HT-29 (cell line): ENCODE results near the gene RBM15B. TPM values are rescaled to one million over a fixed set of nuclear protein-coding genes. Genes with fewer than 3 reads are reported as not detected.

Experiments
- DNase-seq: peaks from one replicate; pipeline ENCODE4 v3.0.0-alpha.2; 2015; ENCODE audit warnings: low spot score
- total RNA-seq: library from RNA; depleted of rRNA; stranded (reverse); fragments of >200 nt; shearing (Covaris generic); gene quantifications from 2 replicates; pipeline ENCODE4 v1.2.3, GENCODE V29; 2014

Gene RBM15B
- total RNA-seq, 1 experiment from 2014 or later: 36.4 TPM

DNA sequence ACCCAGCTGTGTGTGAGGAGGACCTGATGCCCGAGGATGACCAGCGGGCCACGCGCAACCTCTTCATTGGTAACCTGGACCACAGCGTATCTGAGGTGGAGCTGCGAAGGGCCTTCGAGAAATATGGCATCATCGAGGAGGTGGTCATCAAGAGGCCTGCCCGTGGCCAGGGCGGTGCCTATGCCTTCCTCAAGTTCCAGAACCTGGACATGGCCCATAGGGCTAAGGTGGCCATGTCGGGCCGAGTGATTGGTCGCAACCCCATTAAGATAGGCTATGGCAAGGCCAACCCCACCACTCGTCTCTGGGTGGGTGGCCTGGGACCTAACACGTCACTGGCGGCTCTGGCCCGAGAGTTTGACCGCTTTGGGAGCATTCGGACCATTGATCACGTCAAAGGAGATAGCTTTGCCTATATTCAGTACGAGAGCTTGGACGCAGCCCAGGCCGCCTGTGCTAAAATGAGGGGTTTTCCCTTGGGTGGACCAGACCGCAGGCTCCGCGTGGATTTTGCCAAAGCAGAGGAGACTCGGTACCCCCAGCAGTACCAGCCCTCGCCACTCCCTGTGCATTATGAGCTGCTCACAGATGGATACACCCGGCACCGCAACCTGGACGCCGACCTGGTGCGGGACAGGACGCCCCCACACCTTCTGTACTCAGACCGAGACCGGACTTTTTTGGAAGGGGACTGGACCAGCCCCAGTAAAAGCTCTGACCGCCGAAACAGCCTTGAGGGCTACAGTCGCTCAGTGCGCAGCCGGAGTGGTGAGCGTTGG, 1.5 kb downstream of the RBM15B start:
- no peak for DNase-seq

DNA sequence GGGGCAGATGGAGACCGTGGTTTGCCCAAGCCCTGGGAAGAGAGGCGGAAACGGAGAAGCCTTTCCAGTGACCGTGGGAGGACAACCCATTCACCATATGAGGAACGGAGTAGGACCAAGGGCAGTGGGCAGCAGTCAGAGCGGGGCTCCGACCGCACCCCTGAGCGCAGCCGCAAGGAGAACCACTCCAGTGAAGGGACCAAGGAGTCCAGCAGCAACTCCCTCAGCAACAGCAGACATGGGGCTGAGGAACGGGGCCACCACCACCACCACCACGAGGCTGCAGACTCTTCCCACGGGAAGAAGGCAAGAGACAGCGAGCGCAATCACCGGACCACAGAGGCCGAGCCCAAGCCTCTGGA, 2.0 kb downstream of the RBM15B start:
- DNase-seq: no peak

DNA sequence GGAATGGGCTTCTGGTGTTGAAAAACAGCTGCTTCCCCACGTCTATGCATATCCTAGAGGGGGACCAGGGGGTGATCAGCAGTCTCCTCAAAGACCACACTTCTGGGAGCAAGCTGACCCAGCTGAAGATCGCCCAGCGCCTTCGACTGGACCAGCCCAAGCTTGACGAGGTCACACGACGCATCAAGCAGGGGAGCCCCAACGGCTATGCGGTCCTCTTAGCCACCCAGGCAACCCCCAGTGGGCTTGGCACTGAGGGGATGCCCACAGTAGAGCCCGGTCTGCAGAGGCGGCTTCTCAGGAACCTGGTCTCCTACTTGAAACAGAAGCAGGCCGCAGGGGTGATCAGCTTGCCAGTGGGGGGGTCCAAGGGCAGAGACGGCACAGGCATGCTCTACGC, 2.5 kb downstream of the RBM15B start:
- DNase-seq: no peak

- DNase-seq: no peak
Observed at GRCh38 chr3:51394541-51394940, 3.5 kb downstream of the RBM15B start.

DNA sequence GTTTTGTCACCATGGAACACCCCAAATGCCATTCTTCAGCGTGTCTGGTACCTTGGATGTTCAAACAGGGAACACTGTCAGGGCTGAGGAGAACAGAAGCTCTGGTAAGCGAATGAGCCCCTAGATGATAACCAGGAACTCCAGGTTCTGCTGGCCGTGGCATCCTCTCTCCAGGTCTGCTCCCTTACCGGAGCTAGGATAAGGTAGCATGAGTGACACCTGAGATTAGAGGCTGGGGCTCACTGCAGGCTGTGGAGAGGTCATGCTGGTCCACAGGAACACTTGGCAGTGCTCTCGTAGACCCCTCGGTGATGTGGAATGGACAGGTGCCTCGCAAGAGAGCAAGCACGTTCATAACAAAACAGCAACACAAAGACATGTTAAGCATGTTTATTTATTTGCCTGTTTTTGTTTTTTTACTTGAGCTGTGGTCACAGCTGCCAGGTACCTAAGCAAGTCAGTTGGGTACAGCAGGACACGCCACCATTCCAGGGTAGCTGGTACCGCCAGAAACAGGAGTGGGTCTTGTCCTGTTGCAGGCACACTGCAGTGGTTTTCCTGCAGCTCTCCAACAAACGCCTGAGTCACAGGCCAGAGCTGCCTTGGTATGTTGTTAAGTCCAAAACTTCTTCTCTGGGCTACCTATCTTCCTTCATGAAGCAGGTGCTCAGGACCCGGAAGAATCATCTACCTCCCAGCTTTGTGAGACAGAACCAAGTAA, 4.6 kb downstream of the RBM15B start:
- DNase-seq: no peak

DNA sequence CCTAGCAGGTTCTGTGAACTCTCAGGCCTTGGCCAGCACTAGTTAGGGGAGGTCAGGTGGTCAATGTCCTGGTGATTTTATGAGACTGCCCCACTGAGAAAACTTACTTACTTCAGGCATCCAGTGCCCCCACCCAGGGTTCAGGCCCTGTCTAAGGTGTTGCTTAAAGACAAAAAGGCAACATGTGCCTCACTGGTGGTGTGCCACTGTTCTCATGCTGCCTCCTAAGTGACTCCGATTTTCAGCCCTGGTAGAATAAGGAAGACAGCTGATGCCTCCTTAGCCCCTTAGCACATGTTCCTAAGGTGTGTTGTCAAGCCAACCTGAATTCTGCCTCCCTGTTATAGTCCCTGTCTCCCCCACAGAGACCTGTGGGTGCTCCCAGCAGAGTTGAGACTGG, 5.3 kb downstream of the RBM15B start:
- DNase-seq: no peak

DNA sequence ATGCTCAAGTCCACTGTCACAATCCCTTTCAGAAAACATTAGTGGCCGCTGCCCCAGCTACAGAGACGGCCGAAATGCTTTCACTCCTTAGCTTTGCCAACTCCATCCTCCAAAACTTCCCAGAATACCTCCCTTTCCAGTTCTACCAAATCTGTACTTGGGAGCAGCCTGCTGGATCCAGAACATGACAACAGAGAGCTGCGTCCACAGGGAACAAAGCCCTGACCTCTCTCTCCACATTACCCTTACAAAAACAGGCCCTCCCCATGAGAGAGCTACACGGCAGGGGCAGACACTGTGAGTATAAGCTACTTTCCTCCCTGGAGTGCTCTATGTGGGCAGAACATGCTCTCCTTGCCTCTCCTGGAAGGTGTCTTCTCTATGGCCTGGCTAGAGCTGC, 6.3 kb downstream of the RBM15B start:
- no peak for DNase-seq

GRCh38 chr3:51398595-51399310, 7.7 kb downstream of the RBM15B start:
- no peak for DNase-seq

GRCh38 chr3:51400166-51400565, 9.1 kb downstream of the RBM15B start:
- DNase-seq: no peak

DNA sequence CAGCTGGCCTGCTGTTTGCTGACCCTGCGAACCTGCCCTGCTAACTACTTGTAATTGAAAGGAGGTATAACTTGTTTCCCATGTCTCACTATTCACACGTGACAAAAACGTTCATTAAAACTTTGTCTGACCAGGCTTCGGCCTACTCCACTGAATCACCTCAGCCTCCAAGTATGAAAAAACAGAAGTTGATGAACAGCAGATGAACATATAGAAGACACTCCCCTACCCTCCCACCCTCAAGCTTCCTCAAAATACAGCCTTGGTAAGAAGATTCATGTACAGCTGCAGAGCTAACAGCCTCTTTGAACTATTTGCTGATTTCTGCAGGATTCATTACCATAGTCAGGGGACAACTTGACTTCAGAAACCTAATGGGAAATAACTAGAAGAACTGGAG, 10.7 kb downstream of the RBM15B start:
- DNase-seq: no peak

DNA sequence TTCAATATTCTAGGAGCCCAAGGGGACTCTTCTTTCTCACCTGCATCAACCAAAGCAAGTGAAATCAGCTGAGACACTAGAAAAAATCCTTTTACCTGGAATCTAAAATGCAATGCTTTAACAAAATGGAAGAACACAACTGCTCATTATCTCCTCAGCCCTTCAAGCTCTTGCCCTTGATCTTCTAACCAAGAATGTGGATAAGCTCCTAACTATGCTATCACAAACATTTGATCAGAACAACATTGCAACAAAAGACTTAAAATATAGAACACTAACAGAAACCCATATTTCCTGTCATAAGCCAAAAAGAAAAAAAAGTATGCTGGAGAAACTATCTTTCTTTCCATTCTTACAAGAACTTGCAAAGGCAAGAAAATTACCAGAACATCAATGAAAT, 12.6 kb downstream of the RBM15B start:
- no peak for DNase-seq

GRCh38 chr3:51408021-51408420, 16.9 kb downstream of the RBM15B start:
- DNase-seq: no peak

GRCh38 chr3:51408813-51409212, 17.7 kb downstream of the RBM15B start:
- DNase-seq: no peak

DNA sequence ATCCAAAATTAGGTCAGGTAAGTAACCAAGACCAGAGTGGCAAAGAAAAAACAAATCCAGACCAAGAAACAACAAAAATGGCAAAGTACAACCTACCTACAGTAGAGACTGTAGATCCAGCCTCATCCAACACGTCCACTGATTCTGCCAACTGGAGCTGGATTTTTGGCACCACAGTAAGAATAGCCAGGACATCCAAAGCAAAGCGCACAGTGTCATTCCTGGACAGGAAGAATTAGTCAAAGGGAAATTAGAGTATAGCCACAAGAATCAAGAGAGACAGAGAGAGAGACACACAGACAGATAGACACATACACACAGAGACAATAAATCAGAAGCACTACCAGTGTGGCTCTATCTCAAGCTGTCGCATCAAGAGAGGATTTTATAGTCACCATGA, 31.1 kb downstream of the RBM15B start:
- no peak for DNase-seq

DNA sequence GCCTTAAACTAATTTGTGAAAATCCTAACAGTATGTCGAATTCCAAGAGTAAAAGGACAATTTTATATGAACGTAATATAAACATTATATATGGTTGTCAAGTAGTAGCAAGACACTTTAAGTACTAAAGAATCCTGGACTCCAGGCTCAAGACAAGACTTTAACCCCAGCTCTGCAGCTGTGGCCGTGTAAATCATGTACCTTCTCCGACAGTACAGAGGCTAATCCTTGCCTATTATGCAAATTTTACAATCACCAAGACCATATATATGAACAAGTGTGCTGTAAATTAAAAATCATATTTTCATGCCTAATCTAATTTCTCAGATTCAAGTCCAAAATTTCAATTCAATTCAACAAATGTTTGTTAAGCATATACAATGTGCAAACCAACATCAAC, 35.8 kb downstream of the RBM15B start:
- no peak for DNase-seq

- DNase-seq: no peak
Observed at GRCh38 chr3:51429138-51429537, 38.1 kb downstream of the RBM15B start.

GRCh38 chr3:51434110-51434509, 43.0 kb downstream of the RBM15B start:
- DNase-seq: no peak

DNA sequence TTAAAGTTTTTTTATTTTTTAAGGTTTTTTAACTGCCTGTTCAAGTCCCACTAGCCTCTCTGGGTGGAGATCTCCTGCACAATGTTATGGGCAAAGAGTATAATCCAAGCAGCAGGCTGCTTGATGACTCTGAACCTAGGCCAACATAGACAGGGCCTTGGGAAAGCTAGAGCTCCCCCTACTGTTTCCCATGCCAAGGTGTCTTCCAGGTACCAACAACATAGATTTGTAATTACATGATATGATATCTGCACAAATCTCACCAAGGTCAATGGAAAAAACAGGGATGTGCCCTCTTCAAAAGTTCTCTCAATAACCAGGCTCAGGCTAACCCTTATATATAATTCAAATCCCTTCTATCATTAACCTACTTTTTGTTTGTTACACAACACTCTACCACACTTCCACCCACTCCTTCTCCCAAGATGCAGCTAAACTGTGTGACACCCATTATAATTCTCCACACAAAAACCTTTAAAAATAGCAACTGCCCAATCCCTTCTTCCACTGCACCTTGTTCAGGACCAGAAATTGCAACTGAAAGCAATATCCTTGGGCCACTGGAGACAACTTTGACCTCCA, 43.8 kb downstream of the RBM15B start:
- DNase-seq: peak; percentile 60

GRCh38 chr3:51436998-51437639, 46.0 kb downstream of the RBM15B start:
- DNase-seq: no peak

- DNase-seq: no peak
Observed at GRCh38 chr3:51441282-51442030, 50.4 kb downstream of the RBM15B start.
